ENCODE data around the gene IQSEC1.

Gene IQSEC1

DNA sequence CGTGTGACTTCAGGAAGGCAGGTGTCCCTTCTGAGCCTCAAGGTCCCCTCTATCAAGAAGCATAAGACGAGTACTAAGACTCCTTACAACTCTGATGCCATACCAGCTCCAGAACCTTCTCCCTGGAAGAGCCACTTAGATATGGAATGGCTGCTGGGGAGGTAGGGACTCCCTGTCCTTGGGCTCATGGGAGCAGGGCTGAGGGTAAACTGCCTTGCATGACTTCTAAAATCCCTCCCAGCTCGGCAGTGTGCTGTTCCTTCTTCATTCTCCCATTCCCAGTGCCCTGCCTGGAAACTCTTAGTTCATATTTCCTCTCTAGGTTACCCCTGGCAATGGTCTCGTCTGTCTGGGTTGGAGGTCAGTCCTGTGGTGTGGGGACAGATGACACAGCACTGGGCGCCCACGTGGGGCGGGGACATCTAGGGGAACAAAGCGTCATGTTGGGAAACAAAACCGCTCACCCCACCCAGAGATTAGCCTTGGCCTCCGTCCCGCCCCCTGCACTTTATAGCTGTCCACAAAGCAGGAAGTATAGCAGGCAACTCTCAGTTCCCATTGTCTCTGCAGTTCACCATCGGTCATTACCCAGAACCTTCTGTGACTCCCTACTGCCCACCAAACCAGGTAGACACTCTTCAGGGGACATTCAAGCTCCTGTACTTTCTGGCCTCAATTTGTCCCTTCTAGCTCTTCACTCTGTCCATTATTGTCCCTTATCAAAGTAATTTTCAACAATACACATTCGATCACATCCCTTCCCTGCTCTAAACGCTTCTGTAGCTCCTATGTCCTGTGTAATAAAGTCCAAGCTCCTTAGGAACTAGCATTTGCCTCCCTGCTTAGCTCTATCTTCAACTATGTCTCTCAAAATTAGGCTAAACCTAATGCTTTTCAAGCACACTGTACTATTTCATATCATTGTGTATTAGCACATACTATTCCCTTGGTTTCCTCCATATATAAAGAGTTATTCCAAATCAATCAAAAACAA is 73.8 kb downstream of the IQSEC1 start:
- DNase-seq (ENCODE audit: low read depth): no peak

DNA sequence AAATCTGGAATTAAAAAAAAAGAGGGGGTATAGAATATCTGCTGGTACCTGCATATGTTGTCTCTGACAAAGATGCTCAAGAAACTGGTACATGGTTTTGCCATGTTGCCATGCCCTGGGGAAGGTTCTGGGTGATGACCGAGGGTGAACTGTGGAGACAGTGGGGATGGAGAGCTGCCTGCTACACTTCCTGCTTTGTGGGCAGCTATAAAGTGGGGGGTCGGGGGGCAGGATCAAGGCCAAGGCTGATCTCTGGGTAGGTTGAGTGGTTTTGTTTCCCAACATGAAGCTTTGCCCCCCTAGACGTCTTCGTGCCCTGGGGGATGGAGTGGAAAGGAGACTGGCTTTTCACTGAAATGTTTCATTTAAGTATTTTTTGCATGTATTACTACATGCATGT is 74.6 kb downstream of the IQSEC1 start:
- DNase-seq (ENCODE audit: low read depth): no peak

GRCh38 chr3:12997387-12997786 is 75.8 kb downstream of the IQSEC1 start:
- no peak for DNase-seq (ENCODE audit: low read depth)

- no peak for DNase-seq (ENCODE audit: low read depth)
Observed at GRCh38 chr3:12996181-12996506, 77.1 kb downstream of the IQSEC1 start.

GRCh38 chr3:12995389-12996180 is 77.6 kb downstream of the IQSEC1 start:
- no peak for DNase-seq (ENCODE audit: low read depth)

GRCh38 chr3:12994607-12995388 is 78.4 kb downstream of the IQSEC1 start:
- DNase-seq (ENCODE audit: low read depth): no peak

GRCh38 chr3:12994357-12994606 is 78.9 kb downstream of the IQSEC1 start:
- DNase-seq (ENCODE audit: low read depth): no peak

DNA sequence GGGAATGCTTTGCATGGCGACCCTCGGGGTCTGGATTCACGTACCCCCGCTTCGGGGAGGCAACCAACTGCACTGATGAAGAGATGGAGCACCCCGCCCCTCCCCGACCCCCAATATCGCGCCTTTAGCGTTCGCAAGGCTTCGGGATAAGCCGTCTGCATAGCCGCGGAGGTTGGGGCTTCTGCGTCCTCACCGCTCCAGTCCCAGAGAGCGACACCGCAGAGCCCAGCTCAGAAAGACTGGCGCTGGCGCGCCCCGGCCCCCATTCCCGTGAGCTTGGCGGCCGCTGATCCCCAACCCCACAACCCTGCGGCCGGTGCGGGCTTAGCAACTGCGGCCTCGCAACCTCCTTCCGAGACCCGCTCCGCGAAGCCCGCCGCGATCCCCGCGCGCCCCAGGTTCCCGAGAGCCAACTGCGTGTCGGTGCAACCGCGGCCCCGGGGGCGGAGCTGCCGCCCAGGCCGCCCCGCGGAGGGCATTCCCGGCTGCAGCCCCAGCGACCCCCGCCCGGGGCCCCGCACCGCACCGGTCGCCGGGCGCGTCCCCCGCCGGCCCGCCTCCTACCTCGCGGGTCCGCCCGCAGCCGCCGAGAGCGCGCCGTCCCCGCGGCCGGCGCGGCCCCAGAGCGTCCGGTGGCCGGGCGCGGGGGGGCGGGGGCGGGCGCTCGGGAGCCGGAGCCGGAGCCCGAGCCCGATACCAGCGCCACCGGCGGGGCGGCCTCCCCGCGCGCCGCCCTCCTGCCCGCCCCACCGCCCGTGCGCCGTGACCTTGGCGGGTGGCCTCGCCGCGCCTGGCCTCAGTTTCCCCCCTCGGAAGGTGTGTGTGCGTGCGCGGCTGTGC is 79.5 kb downstream of the IQSEC1 start:
- DNase-seq (ENCODE audit: low read depth): no peak

DNA sequence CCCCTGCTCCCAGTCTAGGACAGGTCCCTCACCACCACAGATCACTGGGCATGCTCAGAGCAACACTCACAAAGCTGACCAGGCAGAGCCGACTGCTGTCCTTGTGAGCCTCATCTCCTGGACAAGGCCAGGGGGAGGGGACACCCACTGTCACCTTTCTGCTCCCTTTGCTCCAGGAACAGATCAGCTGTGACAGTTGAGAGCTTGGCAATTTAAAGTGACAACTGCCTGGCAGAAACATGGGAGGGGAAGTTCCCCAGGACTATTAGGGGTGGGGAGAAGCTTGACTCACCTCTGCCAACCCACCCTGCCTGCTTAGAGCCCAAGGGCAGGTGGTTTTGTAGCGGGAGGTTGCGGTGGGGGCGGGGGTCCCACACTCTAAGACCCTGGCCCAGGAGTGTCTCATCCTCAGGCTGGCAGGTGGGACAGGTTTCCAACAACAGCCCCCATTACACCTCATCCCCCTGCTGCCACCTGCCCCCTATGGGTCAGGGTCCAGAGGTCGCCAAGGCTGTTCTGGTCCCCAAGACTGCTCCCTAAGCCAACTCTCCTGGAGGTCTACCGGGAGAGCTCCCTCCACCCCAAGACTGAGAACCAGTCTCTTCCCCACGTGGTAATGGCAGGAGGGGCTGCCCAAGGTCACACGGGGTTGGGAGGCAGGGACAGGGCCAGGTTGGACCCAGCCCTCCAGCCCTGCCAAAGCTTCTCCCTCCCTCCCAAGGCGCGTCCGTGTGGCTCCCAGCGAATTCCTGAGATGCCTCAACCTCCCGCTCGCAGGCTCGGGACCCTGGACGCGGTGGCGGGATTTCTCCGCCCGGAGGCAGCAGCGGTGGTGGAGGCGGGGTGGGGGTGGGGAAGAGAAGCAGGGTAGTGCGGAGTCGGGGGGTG is 80.4 kb downstream of the IQSEC1 start:
- DNase-seq (ENCODE audit: low read depth): no peak

DNA sequence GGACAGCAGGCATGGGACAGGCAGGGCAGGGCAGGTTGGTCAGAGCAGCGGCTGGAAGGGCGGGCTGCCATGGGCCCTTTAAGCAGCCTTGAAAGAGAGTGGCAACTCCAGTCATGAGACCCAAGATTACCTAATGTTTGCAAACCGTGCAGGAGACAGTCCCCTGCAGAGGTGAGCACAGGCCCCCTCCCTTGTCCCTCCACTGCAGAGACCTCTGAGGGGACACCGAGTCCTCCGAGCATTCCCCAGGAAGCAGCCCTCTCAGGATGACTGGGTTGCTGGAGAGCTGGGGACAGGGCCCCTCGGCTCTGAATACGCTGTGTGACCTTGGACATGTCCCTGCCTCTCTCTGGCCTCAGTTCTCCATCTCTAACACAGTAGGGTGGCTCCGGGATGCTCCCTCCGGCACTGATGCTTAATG is 81.4 kb downstream of the IQSEC1 start:
- DNase-seq (ENCODE audit: low read depth): no peak

GRCh38 chr3:12991481-12991837 is 81.8 kb downstream of the IQSEC1 start:
- no peak for DNase-seq (ENCODE audit: low read depth)

DNA sequence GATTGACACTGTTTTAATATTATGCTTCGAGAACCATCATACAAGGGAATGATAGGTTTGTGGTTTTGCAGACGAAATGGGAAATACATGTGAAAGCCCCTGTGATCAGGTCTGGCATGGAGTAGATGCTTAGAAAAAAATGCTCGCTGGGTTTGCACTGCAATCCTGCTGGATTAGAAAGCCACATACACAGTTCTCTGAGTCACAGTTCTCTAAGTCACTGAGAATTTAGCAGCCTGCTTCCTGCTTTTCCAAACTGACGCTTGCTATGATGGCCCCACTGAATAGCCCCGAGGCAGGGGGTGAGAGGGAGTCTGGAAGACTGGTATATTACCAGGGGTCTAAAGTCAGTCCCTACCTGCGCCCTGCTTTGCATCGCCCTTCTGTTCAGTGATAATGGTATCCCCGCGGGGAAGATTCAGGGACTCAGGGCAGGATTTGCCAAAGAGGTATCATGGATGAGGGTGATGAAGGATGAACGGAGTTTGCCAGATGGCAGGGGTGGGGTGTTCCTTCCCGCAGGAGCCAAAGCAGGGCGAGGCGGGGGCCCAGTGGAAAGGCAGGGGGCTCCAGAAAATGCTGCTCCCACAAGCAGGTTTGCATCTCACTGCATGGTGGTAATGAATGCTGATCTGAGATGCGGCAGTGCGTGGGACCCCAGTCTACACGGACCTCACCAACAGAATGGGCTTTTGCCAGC is 82.3 kb downstream of the IQSEC1 start:
- DNase-seq (ENCODE audit: low read depth): peak; percentile 63

DNA sequence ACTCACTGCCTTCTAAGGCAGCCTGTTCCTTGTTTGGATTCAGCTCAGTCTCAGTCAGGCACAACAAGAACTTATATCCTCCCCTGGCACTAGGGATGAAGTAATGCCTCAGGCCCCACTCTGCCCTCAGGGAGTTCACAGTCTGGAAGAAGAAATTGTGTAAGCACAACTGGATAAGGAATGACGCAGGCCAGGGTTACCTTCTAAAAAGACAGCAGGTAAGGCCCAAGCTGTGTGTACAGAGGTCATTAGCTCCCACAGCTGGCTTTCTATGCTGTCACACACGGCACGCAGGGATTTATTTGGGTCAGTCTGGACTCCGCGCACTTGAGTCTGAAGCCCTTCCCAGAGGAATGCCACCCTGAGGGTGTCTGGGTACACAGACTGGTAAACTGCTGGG is 82.9 kb downstream of the IQSEC1 start:
- DNase-seq (ENCODE audit: low read depth): no peak

- DNase-seq (ENCODE audit: low read depth): no peak
Observed at GRCh38 chr3:12988728-12989454, 84.3 kb downstream of the IQSEC1 start.

DNA sequence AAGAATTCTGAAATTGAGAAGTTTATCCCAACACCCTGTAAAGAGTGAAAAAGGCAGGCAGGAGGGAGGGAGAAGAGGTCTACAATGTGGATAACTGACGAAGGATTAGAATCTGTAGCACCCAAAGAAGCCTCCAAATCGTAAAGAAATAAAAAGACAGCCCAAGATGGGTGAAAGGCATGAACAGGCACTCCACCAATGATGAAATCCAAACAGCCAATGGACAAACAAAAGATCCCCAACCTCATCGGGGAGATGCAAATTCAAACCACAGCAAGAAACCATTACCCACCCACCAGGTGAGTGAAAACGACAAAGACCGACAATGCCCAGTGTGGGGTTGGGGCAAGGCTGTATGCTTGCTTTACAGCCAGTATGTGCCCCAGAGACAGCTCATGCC is 85.6 kb downstream of the IQSEC1 start:
- no peak for DNase-seq (ENCODE audit: low read depth)

DNA sequence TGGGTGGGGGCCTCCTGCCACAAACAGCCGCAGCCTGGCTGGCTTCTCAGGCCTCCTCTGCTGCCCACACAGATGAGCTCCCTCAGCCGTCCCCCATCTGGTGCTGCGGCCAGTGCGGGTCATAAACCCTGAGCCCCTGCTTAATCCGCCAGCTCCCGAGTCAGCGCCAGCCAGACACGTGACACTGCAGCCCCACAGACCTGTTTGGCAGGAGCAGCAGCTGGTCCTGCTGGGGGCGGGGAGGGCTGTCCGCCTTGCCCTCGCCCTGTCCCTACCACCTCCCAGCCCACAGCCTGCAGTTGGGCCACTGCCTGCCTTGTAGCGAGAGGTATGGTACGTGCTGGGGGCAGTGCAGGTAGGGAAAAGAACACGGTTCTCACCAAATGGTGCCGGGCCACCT is 86.2 kb downstream of the IQSEC1 start:
- DNase-seq (ENCODE audit: low read depth): no peak

GRCh38 chr3:12986521-12986920 is 86.7 kb downstream of the IQSEC1 start:
- DNase-seq (ENCODE audit: low read depth): no peak

GRCh38 chr3:12986031-12986430 is 87.2 kb downstream of the IQSEC1 start:
- DNase-seq (ENCODE audit: low read depth): no peak

GRCh38 chr3:12985148-12985547 is 88.1 kb downstream of the IQSEC1 start:
- DNase-seq (ENCODE audit: low read depth): no peak
